Epithelial cell of esophagus (primary cell): ENCODE results near the gene SPCS3.
A peak's percentile ranks its signal among the peaks of the same experiment; 100 is the strongest.

Experiments used
- DNase-seq: peaks from one replicate; pipeline ENCODE4 v3.0.0; 2010; ENCODE audit warnings: low read depth
- H3K4me3 ChIP-seq: 2 replicates; pipeline ENCODE4 v1.5.1; 2011; ENCODE audit warnings: mild to moderate bottlenecking, low read length, control low read depth
- CTCF ChIP-seq: IDR thresholded peaks from 2 replicates; pipeline ENCODE4 v1.5.1; 2011; ENCODE audit warnings: low read depth, mild to moderate bottlenecking, low read length, control low read depth, inconsistent platforms; ENCODE audit not compliant: insufficient read depth; ENCODE audit errors: missing control alignments

Gene SPCS3

DNA sequence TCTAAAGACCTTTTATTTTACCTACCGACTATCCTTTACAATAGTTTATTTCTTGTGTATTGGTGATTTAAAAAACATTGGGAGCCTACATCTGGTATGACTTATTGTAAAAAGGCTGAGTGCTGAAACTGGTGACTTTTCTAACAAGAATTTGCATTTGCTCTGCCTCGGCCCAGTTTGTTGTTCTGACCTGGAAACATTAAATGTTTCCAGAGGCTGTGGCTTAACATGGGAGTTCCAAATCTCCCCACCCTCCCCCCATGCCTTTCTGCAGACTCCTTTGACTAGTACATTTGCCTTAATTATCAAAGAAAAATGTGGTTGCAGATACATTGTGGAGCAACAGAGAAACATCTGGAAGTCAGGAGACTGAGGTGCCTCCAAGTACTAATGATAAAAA, 39.8 kb downstream of the SPCS3 start:
- TF ChIP-seq CTCF = no peak
- DNase-seq = no peak
- H3K4me3 ChIP-seq = no peak overlapping the region

- no peak for TF ChIP-seq CTCF
- peak; percentile 42 for DNase-seq
- H3K4me3 ChIP-seq = no peak overlapping the region
These were observed 40.7 kb downstream of the SPCS3 start for GRCh38 chr4:176360446-176360845.

DNA sequence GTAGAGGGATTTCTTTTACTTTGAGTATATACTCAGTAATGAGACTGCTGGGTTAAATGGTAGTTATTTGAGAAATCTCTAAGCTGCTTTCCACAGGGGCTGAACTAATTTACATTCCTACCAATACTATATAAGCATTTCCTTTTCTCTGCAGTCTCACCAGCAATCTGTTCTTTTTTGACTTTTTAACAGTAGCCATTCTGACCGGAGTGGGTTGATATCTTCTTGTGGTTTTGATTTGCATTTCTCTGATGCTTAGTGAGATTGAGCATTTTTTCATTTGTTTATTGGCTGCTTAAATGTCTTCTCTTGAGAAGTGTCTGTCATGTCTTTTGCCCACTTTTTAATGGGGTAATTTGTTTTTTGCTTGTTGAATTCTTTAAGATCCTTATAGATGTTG, 43.3 kb downstream of the SPCS3 start:
- no peak for DNase-seq
- no peak for TF ChIP-seq CTCF

GRCh38 chr4:176367771-176368465, 48.2 kb downstream of the SPCS3 start:
- no peak for DNase-seq
- TF ChIP-seq CTCF = no peak
- H3K4me3 ChIP-seq = no peak overlapping the region

More for the DNA sequence above, 43.3 kb downstream of the SPCS3 start:
- no peak overlapping the region for H3K4me3 ChIP-seq

DNA sequence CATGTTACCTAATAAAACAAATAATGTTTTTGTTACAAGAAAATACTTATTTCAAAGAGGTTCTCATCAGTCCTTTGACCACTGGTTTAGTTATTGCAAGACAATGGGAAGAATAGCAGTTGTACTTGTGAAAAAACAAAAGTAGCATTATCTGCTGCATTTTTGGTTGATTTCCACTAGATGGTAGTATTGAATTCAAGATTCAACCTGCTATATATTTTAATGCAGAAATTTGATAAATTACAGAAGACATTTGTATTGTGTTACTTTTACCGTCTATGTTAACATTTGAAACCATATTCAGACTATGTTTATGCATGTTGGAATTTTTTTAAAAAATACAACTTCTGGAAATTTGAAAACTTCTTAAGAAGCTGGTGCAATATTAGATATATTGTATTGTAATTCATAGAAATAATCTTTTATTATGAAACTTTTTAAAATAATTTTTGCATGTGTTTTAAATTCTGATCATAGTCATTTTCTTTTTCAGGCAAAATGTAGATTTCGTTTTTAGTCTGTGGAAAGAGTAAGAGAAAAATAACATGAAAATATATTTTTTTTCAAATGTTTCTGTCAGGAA, 56.4 kb downstream of the SPCS3 start:
- peak; percentile 40 for TF ChIP-seq CTCF
- H3K4me3 ChIP-seq = no peak overlapping the region
- DNase-seq = peak; percentile 27

DNA sequence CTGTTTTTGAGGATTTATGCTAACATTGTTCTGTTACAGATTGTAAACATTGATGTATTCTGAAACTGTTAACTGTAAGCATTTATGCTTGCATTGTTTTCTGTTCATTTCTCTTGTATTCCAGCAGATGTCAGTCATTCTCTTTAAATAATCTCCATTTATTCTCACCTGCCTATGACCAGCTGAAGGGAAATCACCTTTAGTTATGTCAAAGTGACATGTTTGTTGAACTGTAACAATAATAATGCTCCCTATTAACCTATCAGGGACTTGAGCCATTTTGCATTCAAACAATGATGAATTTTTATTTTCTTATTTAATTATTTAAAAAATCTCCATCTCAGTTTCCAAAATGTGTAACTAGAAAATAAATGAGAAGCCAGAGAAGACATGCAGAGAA, 58.0 kb downstream of the SPCS3 start:
- TF ChIP-seq CTCF = peak; percentile 49
- no peak overlapping the region for H3K4me3 ChIP-seq
- DNase-seq = peak; percentile 63

DNA sequence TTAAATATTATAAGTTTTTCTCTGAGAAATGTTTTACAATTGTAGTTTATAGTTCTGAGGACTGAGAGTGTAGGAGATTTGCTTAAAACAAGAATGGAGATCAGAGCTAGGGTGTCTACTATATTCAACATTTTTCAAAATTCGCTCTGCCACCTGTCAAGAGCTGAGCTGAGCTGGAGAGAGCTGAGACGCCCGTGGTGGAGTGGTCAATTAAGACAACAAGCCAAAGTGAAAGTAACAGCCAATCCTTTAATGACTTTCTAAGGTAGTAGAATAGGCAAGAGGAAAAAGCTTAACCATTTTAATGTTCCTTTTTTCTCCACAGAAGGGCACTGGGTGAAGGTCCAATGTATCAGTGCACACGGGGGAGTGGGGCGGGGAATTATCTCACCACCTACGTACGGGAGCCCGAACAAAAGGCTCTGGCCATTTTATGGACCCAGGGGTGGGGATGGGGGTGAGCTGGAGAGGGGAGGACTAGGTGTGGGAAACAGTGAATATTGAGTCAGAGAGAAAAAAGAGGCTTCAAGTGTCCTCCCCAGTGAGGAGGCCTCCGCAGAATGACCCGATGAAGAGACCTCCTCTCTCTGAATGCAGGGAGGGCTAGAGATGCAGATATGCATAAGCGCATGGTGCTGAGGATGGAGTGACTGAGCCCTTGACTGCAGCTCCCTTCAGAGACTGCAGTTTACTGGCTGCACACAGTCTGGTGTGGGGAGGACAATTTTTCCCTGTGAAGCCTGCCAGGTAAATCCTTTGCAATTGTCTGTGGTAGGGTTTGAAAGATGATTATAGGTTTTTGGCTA, 60.8 kb downstream of the SPCS3 start:
- no peak overlapping the region for H3K4me3 ChIP-seq
- no peak for DNase-seq
- TF ChIP-seq CTCF = no peak
